GM12874 (cell line): Measurements from ENCODE around the gene NTF3.

ENCODE experiments used
- CTCF ChIP-seq: IDR thresholded peaks from 2 replicates; pipeline ENCODE4 v1.5.1; 2011; ENCODE audit warnings: low read depth, mild to moderate bottlenecking, control low read depth, low read length, moderate library complexity; ENCODE audit not compliant: insufficient read depth

NTF3 gene

GRCh38 chr12:5441497-5442236, 9.8 kb downstream of the NTF3 start:
- no peak for TF ChIP-seq CTCF

DNA sequence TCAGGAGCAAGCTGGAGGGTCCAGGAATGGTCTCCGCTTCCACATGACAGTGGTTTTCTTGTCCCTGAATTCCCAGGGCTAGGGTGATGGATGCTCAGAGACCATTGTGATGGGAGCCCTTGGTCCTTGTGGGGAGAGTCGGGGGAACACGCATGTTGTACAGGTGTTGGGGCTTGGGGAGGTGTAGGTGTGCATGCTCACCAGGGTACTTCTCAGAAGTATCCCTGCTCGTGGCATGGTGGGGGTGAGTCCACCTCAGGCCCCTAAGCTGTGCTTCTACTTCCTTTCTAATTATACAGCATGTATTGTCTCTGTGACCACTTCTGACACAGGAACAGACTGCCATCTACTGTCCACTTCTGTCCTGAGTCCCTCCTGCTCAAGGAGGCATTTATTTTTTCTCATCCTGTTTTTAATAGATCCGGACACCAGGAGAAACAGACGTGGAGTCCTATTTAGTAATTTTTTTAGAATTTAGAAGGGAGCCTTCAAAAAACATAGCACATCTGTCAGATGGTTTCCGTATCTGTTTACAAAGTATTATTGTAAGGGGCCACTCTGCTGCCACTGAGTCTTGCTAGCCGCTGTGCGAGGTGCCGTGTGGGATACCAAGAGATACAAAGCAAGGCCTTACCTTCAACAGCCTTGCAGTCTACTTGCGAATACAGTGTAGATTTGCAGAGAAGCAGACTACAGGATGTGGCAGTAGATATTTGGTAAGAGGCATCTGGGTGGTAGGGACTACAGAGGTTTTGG, 10.5 kb downstream of the NTF3 start:
- TF ChIP-seq CTCF: 0 out of 2 replicates have a peak, but pooled peaks have one; percentile 16

- TF ChIP-seq CTCF: no peak
These were observed 12.6 kb downstream of the NTF3 start for GRCh38 chr12:5444520-5444919.

GRCh38 chr12:5447320-5447719, 15.4 kb downstream of the NTF3 start:
- TF ChIP-seq CTCF: no peak

DNA sequence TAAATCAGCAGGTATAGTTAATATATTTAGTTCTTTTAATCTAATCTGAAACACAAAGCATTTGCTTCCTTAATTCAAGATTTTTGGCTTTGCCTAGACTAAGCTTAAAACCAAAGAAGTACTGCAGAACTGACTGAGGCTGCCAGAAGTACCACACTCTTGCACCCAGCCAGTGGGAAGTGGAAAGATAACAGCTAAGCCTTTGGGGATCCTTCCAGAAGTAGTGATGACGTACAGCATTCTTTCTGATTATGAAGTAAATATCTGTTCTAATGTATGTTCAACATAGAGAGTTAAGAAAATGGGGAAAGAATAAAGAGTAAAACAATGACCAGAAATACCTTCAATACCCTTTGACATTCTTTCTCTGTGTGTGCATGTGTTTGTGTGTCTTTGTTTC, 19.3 kb downstream of the NTF3 start:
- no peak for TF ChIP-seq CTCF

- TF ChIP-seq CTCF: no peak
These were observed 20.7 kb downstream of the NTF3 start for GRCh38 chr12:5452569-5452968.

- no peak for TF ChIP-seq CTCF
These were observed 21.6 kb downstream of the NTF3 start for GRCh38 chr12:5453466-5453865.
